Measurements from ENCODE around the gene MUC13.

MUC13 gene

GRCh38 chr3:124923833-124924232, 10.7 kb downstream of the MUC13 start:
- Histone ChIP-seq H3K4me3 (ENCODE audit: control insufficient read depth in 1 of 7, extremely low read depth in 1 of 7, insufficient read depth in 4 of 7, low read depth in 2 of 7, low read length in 6 of 7) (no peak overlapping the region), H3K27me3 (replicated peaks in 2 of 5; ENCODE audit: control insufficient read depth in 4 of 5, insufficient read depth in 5 of 5, low read length in 4 of 5) (peaks cover 0 to 4% (median 0%) of the 10 kb centered on the region in 5 experiments), H3K27ac (ENCODE audit: insufficient read depth in 1 of 2, low read depth in 1 of 2, low read length in 2 of 2, poor library complexity in 1 of 2, severe bottlenecking in 2 of 2) (no peak overlapping the region), H3K9me3 (ENCODE audit: control extremely low read depth in 1 of 5, control insufficient read depth in 4 of 5, insufficient read depth in 2 of 5, low read depth in 1 of 5, low read length in 4 of 5) (no peaks in the 10 kb centered on the region), H3K4me1 (ENCODE audit: control extremely low read depth in 1 of 4, control insufficient read depth in 4 of 4, insufficient read depth in 4 of 4, low read length in 3 of 4) (no peaks in the 10 kb centered on the region), H3K36me3 (ENCODE audit: control insufficient read depth in 4 of 4, insufficient read depth in 4 of 4, low read length in 3 of 4) (no peaks in the 10 kb centered on the region)
- peak in 1 of 3 donors; percentile 10 for DNase-seq
- ChIA-PET POLR2A (no interaction called here), CTCF (interaction anchor here (1.0 to 1.5 kb wide), 4 partner anchors 12 to 662 kb away, joined by 4 to 6 read pairs (median 4); no protein-coding TSS in a partner anchor)

GRCh38 chr3:124920718-124921117, 13.8 kb downstream of the MUC13 start:
- no peak for DNase-seq
- no peak overlapping the region for H3K4me3 ChIP-seq (ENCODE audit: control insufficient read depth in 1 of 7, extremely low read depth in 1 of 7, insufficient read depth in 4 of 7, low read depth in 2 of 7, low read length in 6 of 7)
- H3K27ac ChIP-seq (ENCODE audit: insufficient read depth in 1 of 2, low read depth in 1 of 2, low read length in 2 of 2, poor library complexity in 1 of 2, severe bottlenecking in 2 of 2): no peak overlapping the region
- ChIA-PET CTCF (interaction anchor here (1.0 kb wide), 1 partner anchor 19 kb away, joined by 3 read pairs; no protein-coding TSS in a partner anchor), POLR2A (no interaction called here)
- H3K36me3 ChIP-seq (ENCODE audit: control insufficient read depth in 4 of 4, insufficient read depth in 4 of 4, low read length in 3 of 4): no peaks in the 10 kb centered on the region
- H3K9me3 ChIP-seq (ENCODE audit: control extremely low read depth in 1 of 5, control insufficient read depth in 4 of 5, insufficient read depth in 2 of 5, low read depth in 1 of 5, low read length in 4 of 5): no peaks in the 10 kb centered on the region
- H3K4me1 ChIP-seq (ENCODE audit: control extremely low read depth in 1 of 4, control insufficient read depth in 4 of 4, insufficient read depth in 4 of 4, low read length in 3 of 4): no peaks in the 10 kb centered on the region
- WGBS (ENCODE audit: insufficient coverage): 91% methylated on average over 3 of the region's 5 CpGs
- peaks cover 0 to 5% (median 0%) of the 10 kb centered on the region in 5 experiments for H3K27me3 ChIP-seq (replicated peaks in 2 of 5; ENCODE audit: control insufficient read depth in 4 of 5, insufficient read depth in 5 of 5, low read length in 4 of 5)

GRCh38 chr3:124919756-124920155, 14.8 kb downstream of the MUC13 start:
- ChIA-PET POLR2A (interaction anchor here (0.6 kb wide), 1 partner anchor 349 kb away, joined by 4 read pairs; no protein-coding TSS in a partner anchor), CTCF (no interaction called here)
- Histone ChIP-seq H3K27ac (ENCODE audit: insufficient read depth in 1 of 2, low read depth in 1 of 2, low read length in 2 of 2, poor library complexity in 1 of 2, severe bottlenecking in 2 of 2) (no peak overlapping the region), H3K36me3 (ENCODE audit: control insufficient read depth in 4 of 4, insufficient read depth in 4 of 4, low read length in 3 of 4) (no peaks in the 10 kb centered on the region), H3K4me3 (ENCODE audit: control insufficient read depth in 1 of 7, extremely low read depth in 1 of 7, insufficient read depth in 4 of 7, low read depth in 2 of 7, low read length in 6 of 7) (no peak overlapping the region), H3K4me1 (ENCODE audit: control extremely low read depth in 1 of 4, control insufficient read depth in 4 of 4, insufficient read depth in 4 of 4, low read length in 3 of 4) (no peaks in the 10 kb centered on the region), H3K27me3 (replicated peaks in 2 of 5; ENCODE audit: control insufficient read depth in 4 of 5, insufficient read depth in 5 of 5, low read length in 4 of 5) (peaks cover 0 to 5% (median 0%) of the 10 kb centered on the region in 5 experiments), H3K9me3 (ENCODE audit: control extremely low read depth in 1 of 5, control insufficient read depth in 4 of 5, insufficient read depth in 2 of 5, low read depth in 1 of 5, low read length in 4 of 5) (no peaks in the 10 kb centered on the region)
- DNase-seq: no peak
- WGBS (ENCODE audit: insufficient coverage): 94% methylated on average over 2 of the region's 2 CpGs

GRCh38 chr3:124918524-124918923, 16.0 kb downstream of the MUC13 start:
- DNase-seq: no peak
- Histone ChIP-seq H3K4me3 (ENCODE audit: control insufficient read depth in 1 of 7, extremely low read depth in 1 of 7, insufficient read depth in 4 of 7, low read depth in 2 of 7, low read length in 6 of 7) (no peak overlapping the region), H3K4me1 (ENCODE audit: control extremely low read depth in 1 of 4, control insufficient read depth in 4 of 4, insufficient read depth in 4 of 4, low read length in 3 of 4) (no peaks in the 10 kb centered on the region), H3K9me3 (ENCODE audit: control extremely low read depth in 1 of 5, control insufficient read depth in 4 of 5, insufficient read depth in 2 of 5, low read depth in 1 of 5, low read length in 4 of 5) (no peaks in the 10 kb centered on the region), H3K36me3 (ENCODE audit: control insufficient read depth in 4 of 4, insufficient read depth in 4 of 4, low read length in 3 of 4) (no peaks in the 10 kb centered on the region), H3K27me3 (replicated peaks in 2 of 5; ENCODE audit: control insufficient read depth in 4 of 5, insufficient read depth in 5 of 5, low read length in 4 of 5) (peaks cover 0 to 3% (median 0%) of the 10 kb centered on the region in 5 experiments), H3K27ac (ENCODE audit: insufficient read depth in 1 of 2, low read depth in 1 of 2, low read length in 2 of 2, poor library complexity in 1 of 2, severe bottlenecking in 2 of 2) (no peak overlapping the region)
- ChIA-PET POLR2A (interaction anchor here (0.6 kb wide), 1 partner anchor 222 kb away, joined by 9 read pairs; no protein-coding TSS in a partner anchor), CTCF (interaction anchor here (0.9 to 3.1 kb wide), 3 partner anchors 10 to 666 kb away, joined by 3 to 11 read pairs (median 4); no protein-coding TSS in a partner anchor)
- 100% methylated on average over 2 of the region's 2 CpGs for WGBS (ENCODE audit: insufficient coverage)

GRCh38 chr3:124916837-124917409, 17.6 kb downstream of the MUC13 start:
- no peak for DNase-seq
- H3K4me1 ChIP-seq (ENCODE audit: control extremely low read depth in 1 of 4, control insufficient read depth in 4 of 4, insufficient read depth in 4 of 4, low read length in 3 of 4): no peaks in the 10 kb centered on the region
- WGBS (ENCODE audit: insufficient coverage): 79% methylated on average over 6 of the region's 8 CpGs
- no peaks in the 10 kb centered on the region for H3K36me3 ChIP-seq (ENCODE audit: control insufficient read depth in 4 of 4, insufficient read depth in 4 of 4, low read length in 3 of 4)
- CTCF ChIA-PET: interaction anchor here (0.9 to 3.1 kb wide), 2 partner anchors 11 to 17 kb away, joined by 3 to 11 read pairs; partner anchors contain the start of gene MUC13
- peaks cover 0 to 1% (median 0%) of the 10 kb centered on the region in 5 experiments for H3K27me3 ChIP-seq (replicated peaks in 2 of 5; ENCODE audit: control insufficient read depth in 4 of 5, insufficient read depth in 5 of 5, low read length in 4 of 5)
- POLR2A ChIA-PET: no interaction called here
- no peak overlapping the region for H3K27ac ChIP-seq (ENCODE audit: insufficient read depth in 1 of 2, low read depth in 1 of 2, low read length in 2 of 2, poor library complexity in 1 of 2, severe bottlenecking in 2 of 2)
- no peak overlapping the region for H3K4me3 ChIP-seq (ENCODE audit: control insufficient read depth in 1 of 7, extremely low read depth in 1 of 7, insufficient read depth in 4 of 7, low read depth in 2 of 7, low read length in 6 of 7)
- H3K9me3 ChIP-seq (ENCODE audit: control extremely low read depth in 1 of 5, control insufficient read depth in 4 of 5, insufficient read depth in 2 of 5, low read depth in 1 of 5, low read length in 4 of 5): no peaks in the 10 kb centered on the region

- 100% methylated on average over 2 of the region's 3 CpGs for WGBS (ENCODE audit: insufficient coverage)
- H3K4me3 ChIP-seq (ENCODE audit: control insufficient read depth in 1 of 7, extremely low read depth in 1 of 7, insufficient read depth in 4 of 7, low read depth in 2 of 7, low read length in 6 of 7): no peak overlapping the region
- no peaks in the 10 kb centered on the region for H3K9me3 ChIP-seq (ENCODE audit: control extremely low read depth in 1 of 5, control insufficient read depth in 4 of 5, insufficient read depth in 2 of 5, low read depth in 1 of 5, low read length in 4 of 5)
- DNase-seq: no peak
- H3K36me3 ChIP-seq (ENCODE audit: control insufficient read depth in 4 of 4, insufficient read depth in 4 of 4, low read length in 3 of 4): no peaks in the 10 kb centered on the region
- H3K27me3 ChIP-seq (replicated peaks in 2 of 5; ENCODE audit: control insufficient read depth in 4 of 5, insufficient read depth in 5 of 5, low read length in 4 of 5): peaks cover 0 to 1% (median 0%) of the 10 kb centered on the region in 5 experiments
- POLR2A ChIA-PET: no interaction called here
- CTCF ChIA-PET: interaction anchor here (0.7 to 1.9 kb wide), 2 partner anchors 13 to 146 kb away, joined by 3 to 4 read pairs; no protein-coding TSS in a partner anchor
- no peak overlapping the region for H3K27ac ChIP-seq (ENCODE audit: insufficient read depth in 1 of 2, low read depth in 1 of 2, low read length in 2 of 2, poor library complexity in 1 of 2, severe bottlenecking in 2 of 2)
- H3K4me1 ChIP-seq (ENCODE audit: control extremely low read depth in 1 of 4, control insufficient read depth in 4 of 4, insufficient read depth in 4 of 4, low read length in 3 of 4): no peaks in the 10 kb centered on the region
Observed at GRCh38 chr3:124915254-124915653, 19.3 kb downstream of the MUC13 start.

- Histone ChIP-seq H3K27ac (ENCODE audit: insufficient read depth in 1 of 2, low read depth in 1 of 2, low read length in 2 of 2, poor library complexity in 1 of 2, severe bottlenecking in 2 of 2) (no peak overlapping the region), H3K4me1 (ENCODE audit: control extremely low read depth in 1 of 4, control insufficient read depth in 4 of 4, insufficient read depth in 4 of 4, low read length in 3 of 4) (no peaks in the 10 kb centered on the region), H3K36me3 (ENCODE audit: control insufficient read depth in 4 of 4, insufficient read depth in 4 of 4, low read length in 3 of 4) (no peaks in the 10 kb centered on the region), H3K9me3 (ENCODE audit: control extremely low read depth in 1 of 5, control insufficient read depth in 4 of 5, insufficient read depth in 2 of 5, low read depth in 1 of 5, low read length in 4 of 5) (no peaks in the 10 kb centered on the region), H3K4me3 (ENCODE audit: control insufficient read depth in 1 of 7, extremely low read depth in 1 of 7, insufficient read depth in 4 of 7, low read depth in 2 of 7, low read length in 6 of 7) (no peak overlapping the region), H3K27me3 (replicated peaks in 2 of 5; ENCODE audit: control insufficient read depth in 4 of 5, insufficient read depth in 5 of 5, low read length in 4 of 5) (peaks cover 0 to 4% (median 0%) of the 10 kb centered on the region in 5 experiments)
- 87% methylated on average over 6 of the region's 9 CpGs for WGBS (ENCODE audit: insufficient coverage)
- ChIA-PET POLR2A (no interaction called here), CTCF (interaction anchor here (1.3 kb wide), 1 partner anchor 45 kb away, joined by 5 read pairs; no protein-coding TSS in a partner anchor)
- no peak for DNase-seq
Observed at GRCh38 chr3:124907957-124908356, 26.6 kb downstream of the MUC13 start.

Data from common myeloid progenitor, CD34-positive (primary cell).